GM12875 (cell line): ENCODE measurements around the gene MADCAM1.

Experiments
- H3K4me3 ChIP-seq: one replicate; pipeline ENCODE4 v1.5.1; 2011; ENCODE audit warnings: low read depth, low read length, control low read depth
- CTCF ChIP-seq: IDR thresholded peaks from 2 replicates; pipeline ENCODE4 v1.5.1; 2011; ENCODE audit warnings: low read depth, mild to moderate bottlenecking, control low read depth, inconsistent platforms, low read length, moderate library complexity, borderline replicate concordance; ENCODE audit not compliant: insufficient read depth

MADCAM1 gene

GRCh38 chr19:497869-498510, 1.7 kb downstream of the MADCAM1 start:
- H3K4me3 ChIP-seq = no peak overlapping the region
- TF ChIP-seq CTCF = no peak

- no peak for TF ChIP-seq CTCF
These were observed 2.2 kb downstream of the MADCAM1 start for GRCh38 chr19:498511-498891.

GRCh38 chr19:498977-499623, 2.8 kb downstream of the MADCAM1 start:
- no peak overlapping the region for H3K4me3 ChIP-seq
- TF ChIP-seq CTCF = no peak

More at GRCh38 chr19:498511-498891, 2.2 kb downstream of the MADCAM1 start:
- H3K4me3 ChIP-seq = no peak overlapping the region

- H3K4me3 ChIP-seq = no peak overlapping the region
- TF ChIP-seq CTCF = no peak
These were observed 5.4 kb downstream of the MADCAM1 start for GRCh38 chr19:501646-502045.

GRCh38 chr19:504616-505015, 8.3 kb downstream of the MADCAM1 start:
- TF ChIP-seq CTCF = no peak
- H3K4me3 ChIP-seq = no peak overlapping the region

GRCh38 chr19:506404-507285, 10.4 kb downstream of the MADCAM1 start:
- peak; percentile 98 for TF ChIP-seq CTCF

More at GRCh38 chr19:506404-507285, 10.4 kb downstream of the MADCAM1 start:
- H3K4me3 ChIP-seq = peak overlapping the region; percentile 98
